ENCODE data around the gene TSPAN11. TPM values are rescaled to one million over a fixed set of nuclear protein-coding genes. Genes with fewer than 3 reads are reported as not detected.

TSPAN11 gene
- total and polyA plus RNA-seq, 2 experiments from 2014 or later: 2.1 to 6.0 TPM

DNA sequence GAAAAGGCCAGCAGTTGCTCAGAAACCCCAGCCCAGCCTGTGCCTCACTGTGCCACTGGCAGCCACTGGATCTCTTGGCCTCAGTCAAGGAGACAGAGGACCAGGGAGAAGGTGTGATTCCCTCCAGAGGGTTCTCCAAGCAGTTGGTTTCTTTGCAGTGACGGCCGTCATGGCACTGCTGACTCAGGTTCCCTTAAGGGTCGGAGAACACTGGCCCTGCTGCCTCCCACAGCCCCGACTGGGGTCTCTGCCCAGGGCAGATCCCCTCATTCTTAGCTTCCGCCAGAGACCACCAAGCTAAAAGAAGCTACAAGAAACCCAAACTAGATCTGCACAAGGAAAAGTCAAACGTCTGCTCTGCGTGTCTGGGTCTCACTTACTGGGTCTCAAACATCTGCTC is 16.4 kb downstream of the TSPAN11 start (continued):
- TF ChIP-seq, protein P1, sequence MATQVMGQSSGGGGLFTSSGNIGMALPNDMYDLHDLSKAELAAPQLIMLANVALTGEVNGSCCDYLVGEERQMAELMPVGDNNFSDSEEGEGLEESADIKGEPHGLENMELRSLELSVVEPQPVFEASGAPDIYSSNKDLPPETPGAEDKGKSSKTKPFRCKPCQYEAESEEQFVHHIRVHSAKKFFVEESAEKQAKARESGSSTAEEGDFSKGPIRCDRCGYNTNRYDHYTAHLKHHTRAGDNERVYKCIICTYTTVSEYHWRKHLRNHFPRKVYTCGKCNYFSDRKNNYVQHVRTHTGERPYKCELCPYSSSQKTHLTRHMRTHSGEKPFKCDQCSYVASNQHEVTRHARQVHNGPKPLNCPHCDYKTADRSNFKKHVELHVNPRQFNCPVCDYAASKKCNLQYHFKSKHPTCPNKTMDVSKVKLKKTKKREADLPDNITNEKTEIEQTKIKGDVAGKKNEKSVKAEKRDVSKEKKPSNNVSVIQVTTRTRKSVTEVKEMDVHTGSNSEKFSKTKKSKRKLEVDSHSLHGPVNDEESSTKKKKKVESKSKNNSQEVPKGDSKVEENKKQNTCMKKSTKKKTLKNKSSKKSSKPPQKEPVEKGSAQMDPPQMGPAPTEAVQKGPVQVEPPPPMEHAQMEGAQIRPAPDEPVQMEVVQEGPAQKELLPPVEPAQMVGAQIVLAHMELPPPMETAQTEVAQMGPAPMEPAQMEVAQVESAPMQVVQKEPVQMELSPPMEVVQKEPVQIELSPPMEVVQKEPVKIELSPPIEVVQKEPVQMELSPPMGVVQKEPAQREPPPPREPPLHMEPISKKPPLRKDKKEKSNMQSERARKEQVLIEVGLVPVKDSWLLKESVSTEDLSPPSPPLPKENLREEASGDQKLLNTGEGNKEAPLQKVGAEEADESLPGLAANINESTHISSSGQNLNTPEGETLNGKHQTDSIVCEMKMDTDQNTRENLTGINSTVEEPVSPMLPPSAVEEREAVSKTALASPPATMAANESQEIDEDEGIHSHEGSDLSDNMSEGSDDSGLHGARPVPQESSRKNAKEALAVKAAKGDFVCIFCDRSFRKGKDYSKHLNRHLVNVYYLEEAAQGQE (IDR thresholded peaks at IDR 0.05; ENCODE audit: unreplicated experiment): no peak
- TF ChIP-seq, protein P2, sequence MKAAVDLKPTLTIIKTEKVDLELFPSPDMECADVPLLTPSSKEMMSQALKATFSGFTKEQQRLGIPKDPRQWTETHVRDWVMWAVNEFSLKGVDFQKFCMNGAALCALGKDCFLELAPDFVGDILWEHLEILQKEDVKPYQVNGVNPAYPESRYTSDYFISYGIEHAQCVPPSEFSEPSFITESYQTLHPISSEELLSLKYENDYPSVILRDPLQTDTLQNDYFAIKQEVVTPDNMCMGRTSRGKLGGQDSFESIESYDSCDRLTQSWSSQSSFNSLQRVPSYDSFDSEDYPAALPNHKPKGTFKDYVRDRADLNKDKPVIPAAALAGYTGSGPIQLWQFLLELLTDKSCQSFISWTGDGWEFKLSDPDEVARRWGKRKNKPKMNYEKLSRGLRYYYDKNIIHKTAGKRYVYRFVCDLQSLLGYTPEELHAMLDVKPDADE (IDR thresholded peaks at IDR 0.05): no peak
- TF ChIP-seq ZNF114 (CRISPR knock-in tag; IDR thresholded peaks at IDR 0.05): no peak
- TF ChIP-seq, protein P3, sequence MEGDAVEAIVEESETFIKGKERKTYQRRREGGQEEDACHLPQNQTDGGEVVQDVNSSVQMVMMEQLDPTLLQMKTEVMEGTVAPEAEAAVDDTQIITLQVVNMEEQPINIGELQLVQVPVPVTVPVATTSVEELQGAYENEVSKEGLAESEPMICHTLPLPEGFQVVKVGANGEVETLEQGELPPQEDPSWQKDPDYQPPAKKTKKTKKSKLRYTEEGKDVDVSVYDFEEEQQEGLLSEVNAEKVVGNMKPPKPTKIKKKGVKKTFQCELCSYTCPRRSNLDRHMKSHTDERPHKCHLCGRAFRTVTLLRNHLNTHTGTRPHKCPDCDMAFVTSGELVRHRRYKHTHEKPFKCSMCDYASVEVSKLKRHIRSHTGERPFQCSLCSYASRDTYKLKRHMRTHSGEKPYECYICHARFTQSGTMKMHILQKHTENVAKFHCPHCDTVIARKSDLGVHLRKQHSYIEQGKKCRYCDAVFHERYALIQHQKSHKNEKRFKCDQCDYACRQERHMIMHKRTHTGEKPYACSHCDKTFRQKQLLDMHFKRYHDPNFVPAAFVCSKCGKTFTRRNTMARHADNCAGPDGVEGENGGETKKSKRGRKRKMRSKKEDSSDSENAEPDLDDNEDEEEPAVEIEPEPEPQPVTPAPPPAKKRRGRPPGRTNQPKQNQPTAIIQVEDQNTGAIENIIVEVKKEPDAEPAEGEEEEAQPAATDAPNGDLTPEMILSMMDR (conservative IDR thresholded peaks at IDR 0.05; ENCODE audit: low read depth in 2 of 2): no peak

DNA sequence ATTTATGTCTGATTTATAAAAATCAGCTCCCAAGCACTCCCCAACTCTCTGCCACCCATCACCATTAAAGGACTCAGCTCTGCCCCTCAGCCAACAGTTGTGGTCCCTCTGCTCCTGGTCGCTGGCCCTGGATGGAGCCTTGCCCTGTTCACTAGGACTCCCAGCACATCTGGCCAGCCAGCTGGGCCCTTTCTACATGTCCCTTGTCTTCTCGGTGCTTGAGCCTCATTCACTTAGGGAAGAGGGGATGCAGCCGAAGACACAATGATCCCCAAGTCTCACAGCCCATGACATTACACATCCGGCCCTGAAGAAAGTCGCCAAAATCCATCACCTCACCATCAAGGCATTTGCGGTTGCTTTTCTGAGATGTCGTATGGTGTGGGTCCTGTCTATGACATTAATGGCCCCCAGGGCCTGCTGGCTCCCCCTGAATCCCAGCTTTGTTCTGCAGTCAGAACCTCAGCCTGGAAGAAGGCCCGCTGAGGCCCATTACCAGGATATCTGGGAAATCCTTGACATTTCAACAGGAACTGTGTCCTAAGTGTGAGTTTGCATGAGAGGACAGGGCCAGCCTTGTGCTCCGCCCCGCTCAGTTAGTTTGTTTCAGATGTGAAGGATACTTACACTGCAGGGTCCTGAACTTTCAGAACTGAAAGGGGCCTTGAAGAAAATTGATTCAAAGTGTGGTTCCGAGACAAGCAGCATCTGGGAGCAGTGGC is 19.1 kb downstream of the TSPAN11 start:
- Histone ChIP-seq H3K79me2 (replicated peaks; ENCODE audit: insufficient read depth) (no peaks in the 10 kb centered on the region), H3K27me3 (ENCODE audit: insufficient read depth) (no peaks in the 10 kb centered on the region), H3K36me3 (ENCODE audit: insufficient read depth) (no peaks in the 10 kb centered on the region), H3K4me2 (no peak overlapping the region), H3K27ac (ENCODE audit: low read depth) (no peak overlapping the region), H3K4me1 (ENCODE audit: insufficient read depth) (no peaks in the 10 kb centered on the region; the same call in 1 of the 2 replicates), H3K4me3 (no peak overlapping the region), H2AFZ (no peak overlapping the region), H3K9me2 (ENCODE audit: insufficient read depth) (no peaks in the 10 kb centered on the region), H3F3A (replicated peaks; ENCODE audit: low read depth) (no peaks in the 10 kb centered on the region), H4K20me1 (replicated peaks; ENCODE audit: insufficient read depth) (no peaks in the 10 kb centered on the region)
- DNase-seq (ENCODE audit: low spot score) (no peak), ATAC-seq (no peak)
- H3K4me3 Mint-ChIP-seq: no peak overlapping the region
- H3K27ac Mint-ChIP-seq: no peak overlapping the region
- peaks cover 10% of the 10 kb centered on the region; the same call in 1 of the 3 replicates for H3K9me3 Mint-ChIP-seq
- H3K36me3 Mint-ChIP-seq (ENCODE audit: low read depth): peaks cover 13% of the 10 kb centered on the region
- peaks cover 3% of the 10 kb centered on the region for H3K27me3 Mint-ChIP-seq (ENCODE audit: insufficient read depth, low read depth, poor library complexity)
- peaks cover 9% of the 10 kb centered on the region for H3K4me1 Mint-ChIP-seq
- TF ChIP-seq EZH2 (IDR thresholded peaks at IDR 0.05; ENCODE audit: low read depth, unreplicated experiment) (no peak), NANOG (IDR thresholded peaks at IDR 0.05; ENCODE audit: borderline replicate concordance) (no peak), STAT1 (IDR thresholded peaks at IDR 0.05; ENCODE audit: unreplicated experiment) (no peak), CREB1 (CRISPR knock-in tag; IDR thresholded peaks at IDR 0.05; ENCODE audit: low read depth) (no peak), ZNF114 (CRISPR knock-in tag; IDR thresholded peaks at IDR 0.05) (no peak)
- TF ChIP-seq, protein P4, sequence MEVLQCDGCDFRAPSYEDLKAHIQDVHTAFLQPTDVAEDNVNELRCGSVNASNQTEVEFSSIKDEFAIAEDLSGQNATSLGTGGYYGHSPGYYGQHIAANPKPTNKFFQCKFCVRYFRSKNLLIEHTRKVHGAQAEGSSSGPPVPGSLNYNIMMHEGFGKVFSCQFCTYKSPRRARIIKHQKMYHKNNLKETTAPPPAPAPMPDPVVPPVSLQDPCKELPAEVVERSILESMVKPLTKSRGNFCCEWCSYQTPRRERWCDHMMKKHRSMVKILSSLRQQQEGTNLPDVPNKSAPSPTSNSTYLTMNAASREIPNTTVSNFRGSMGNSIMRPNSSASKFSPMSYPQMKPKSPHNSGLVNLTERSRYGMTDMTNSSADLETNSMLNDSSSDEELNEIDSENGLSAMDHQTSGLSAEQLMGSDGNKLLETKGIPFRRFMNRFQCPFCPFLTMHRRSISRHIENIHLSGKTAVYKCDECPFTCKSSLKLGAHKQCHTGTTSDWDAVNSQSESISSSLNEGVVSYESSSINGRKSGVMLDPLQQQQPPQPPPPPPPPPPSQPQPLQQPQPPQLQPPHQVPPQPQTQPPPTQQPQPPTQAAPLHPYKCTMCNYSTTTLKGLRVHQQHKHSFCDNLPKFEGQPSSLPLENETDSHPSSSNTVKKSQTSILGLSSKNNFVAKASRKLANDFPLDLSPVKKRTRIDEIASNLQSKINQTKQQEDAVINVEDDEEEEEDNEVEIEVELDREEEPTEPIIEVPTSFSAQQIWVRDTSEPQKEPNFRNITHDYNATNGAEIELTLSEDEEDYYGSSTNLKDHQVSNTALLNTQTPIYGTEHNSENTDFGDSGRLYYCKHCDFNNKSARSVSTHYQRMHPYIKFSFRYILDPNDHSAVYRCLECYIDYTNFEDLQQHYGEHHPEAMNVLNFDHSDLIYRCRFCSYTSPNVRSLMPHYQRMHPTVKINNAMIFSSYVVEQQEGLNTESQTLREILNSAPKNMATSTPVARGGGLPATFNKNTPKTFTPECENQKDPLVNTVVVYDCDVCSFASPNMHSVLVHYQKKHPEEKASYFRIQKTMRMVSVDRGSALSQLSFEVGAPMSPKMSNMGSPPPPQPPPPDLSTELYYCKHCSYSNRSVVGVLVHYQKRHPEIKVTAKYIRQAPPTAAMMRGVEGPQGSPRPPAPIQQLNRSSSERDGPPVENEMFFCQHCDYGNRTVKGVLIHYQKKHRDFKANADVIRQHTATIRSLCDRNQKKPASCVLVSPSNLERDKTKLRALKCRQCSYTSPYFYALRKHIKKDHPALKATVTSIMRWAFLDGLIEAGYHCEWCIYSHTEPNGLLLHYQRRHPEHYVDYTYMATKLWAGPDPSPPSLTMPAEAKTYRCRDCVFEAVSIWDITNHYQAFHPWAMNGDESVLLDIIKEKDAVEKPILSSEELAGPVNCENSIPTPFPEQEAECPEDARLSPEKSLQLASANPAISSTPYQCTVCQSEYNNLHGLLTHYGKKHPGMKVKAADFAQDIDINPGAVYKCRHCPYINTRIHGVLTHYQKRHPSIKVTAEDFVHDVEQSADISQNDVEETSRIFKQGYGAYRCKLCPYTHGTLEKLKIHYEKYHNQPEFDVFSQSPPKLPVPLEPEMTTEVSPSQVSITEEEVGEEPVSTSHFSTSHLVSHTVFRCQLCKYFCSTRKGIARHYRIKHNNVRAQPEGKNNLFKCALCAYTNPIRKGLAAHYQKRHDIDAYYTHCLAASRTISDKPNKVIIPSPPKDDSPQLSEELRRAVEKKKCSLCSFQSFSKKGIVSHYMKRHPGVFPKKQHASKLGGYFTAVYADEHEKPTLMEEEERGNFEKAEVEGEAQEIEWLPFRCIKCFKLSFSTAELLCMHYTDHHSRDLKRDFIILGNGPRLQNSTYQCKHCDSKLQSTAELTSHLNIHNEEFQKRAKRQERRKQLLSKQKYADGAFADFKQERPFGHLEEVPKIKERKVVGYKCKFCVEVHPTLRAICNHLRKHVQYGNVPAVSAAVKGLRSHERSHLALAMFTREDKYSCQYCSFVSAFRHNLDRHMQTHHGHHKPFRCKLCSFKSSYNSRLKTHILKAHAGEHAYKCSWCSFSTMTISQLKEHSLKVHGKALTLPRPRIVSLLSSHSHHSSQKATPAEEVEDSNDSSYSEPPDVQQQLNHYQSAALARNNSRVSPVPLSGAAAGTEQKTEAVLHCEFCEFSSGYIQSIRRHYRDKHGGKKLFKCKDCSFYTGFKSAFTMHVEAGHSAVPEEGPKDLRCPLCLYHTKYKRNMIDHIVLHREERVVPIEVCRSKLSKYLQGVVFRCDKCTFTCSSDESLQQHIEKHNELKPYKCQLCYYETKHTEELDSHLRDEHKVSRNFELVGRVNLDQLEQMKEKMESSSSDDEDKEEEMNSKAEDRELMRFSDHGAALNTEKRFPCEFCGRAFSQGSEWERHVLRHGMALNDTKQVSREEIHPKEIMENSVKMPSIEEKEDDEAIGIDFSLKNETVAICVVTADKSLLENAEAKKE (CRISPR knock-in tag; IDR thresholded peaks at IDR 0.05): no peak

Data from GM23338 (cell line).